Measurements from ENCODE around the gene UNC119. TPM values are rescaled to one million over a fixed set of nuclear protein-coding genes. Genes with fewer than 3 reads are reported as not detected.

Gene UNC119
- total RNA-seq, 1 experiment from 2014 or later, result 21.7 TPM

DNA sequence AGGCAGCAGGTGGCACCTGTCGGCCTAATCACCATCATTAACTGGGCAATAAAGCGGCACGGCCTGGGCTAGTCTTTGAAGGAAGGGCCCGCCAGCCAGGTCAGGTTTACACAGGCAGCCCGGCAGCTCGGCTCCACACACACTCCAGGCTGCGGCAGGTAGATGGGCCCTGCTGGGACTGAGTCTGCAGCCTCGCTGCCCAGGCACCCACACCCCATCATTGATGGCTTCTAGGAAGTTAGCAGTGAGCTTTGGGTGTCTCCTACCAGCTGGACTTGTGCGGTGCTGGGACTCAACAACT, 53.1 kb downstream of the UNC119 start:
- no peak for DNase-seq (ENCODE audit: low read depth)

DNA sequence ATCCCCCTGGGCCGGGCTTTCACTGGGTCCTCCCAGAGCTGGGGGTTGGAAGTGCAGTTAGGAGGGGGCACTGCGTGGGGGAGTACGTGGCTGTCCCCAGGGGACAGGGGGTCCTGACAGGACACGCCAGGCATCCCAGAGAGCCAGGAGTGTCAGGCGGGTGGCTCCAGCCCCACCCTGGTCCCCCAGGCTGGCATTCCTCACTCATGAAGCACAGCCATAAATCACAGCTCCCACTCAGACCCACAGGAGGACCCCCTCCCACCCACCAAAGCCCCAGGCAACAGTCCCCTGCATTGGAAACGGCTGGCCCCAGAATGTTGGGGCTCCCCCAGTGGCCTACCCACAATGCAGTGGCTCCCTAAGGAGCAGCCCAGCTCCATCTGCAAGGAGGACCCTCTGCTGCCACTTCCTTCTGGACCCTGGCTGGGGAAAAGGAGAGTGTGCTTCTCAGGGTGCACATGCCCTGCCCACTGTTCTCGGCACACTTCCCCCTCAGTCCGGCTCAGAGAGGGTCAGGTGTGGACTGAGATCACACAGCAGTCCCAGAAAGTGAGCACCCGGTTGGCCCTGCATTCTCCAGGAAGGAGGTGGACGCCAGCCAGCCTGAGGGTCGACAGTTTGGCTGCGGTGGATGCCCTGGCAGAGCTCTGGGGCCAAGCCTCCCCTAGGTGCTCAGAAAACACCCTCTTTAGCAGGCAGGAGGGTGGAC, 53.6 kb downstream of the UNC119 start:
- no peak for DNase-seq (ENCODE audit: low read depth)

DNA sequence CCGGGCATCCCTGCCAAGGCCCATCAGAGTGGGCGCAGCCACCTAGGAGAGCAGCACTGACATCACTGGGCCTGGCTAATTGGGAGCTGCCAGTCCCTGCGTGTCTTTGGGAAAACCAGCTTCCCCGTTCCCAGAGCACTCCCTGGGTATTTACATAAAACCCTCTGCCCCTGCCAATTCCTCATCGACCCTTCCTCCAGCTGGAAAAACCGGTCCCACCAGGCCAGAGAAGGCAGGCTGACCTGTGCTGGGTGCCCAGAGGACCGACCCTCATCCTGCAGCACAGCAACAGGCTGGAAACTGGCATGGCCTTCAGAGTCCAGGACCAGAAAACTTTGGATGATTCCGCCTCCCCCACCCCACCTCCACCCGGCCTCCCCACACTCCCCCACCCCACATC, 54.5 kb downstream of the UNC119 start:
- DNase-seq (ENCODE audit: low read depth), result no peak

Other genes starting within 250 kb of the UNC119 start
- 23.1 and 27.9 TPM in 2 replicates for gene TMEM97, start 233.4 kb downstream of the UNC119 start, total RNA-seq (2014; rRNA removed; shearing (Covaris generic))
- 47.7 and 51.9 TPM in 2 replicates for gene IFT20, start 217.2 kb downstream of the UNC119 start, total RNA-seq (2014; rRNA removed; shearing (Covaris generic))
- 25.7 and 30.5 TPM in 2 replicates for gene TNFAIP1, start 216.9 kb downstream of the UNC119 start, total RNA-seq (2014; rRNA removed; shearing (Covaris generic))
- gene POLDIP2, start 195.1 kb downstream of the UNC119 start, total RNA-seq (2014; rRNA removed; shearing (Covaris generic)), result 79.6 and 91.8 TPM in 2 replicates
- gene SEBOX, start 187.4 kb downstream of the UNC119 start, total RNA-seq (2014; rRNA removed; shearing (Covaris generic)), result not detected in 2 replicates
- gene VTN, start 182.3 kb downstream of the UNC119 start, total RNA-seq (2014; rRNA removed; shearing (Covaris generic)), result 0.10 and 0.60 TPM in 2 replicates
- gene SARM1, start 180.9 kb downstream of the UNC119 start, total RNA-seq (2014; rRNA removed; shearing (Covaris generic)), result 6.9 and 9.0 TPM in 2 replicates
- gene SLC46A1, start 146.4 kb downstream of the UNC119 start, total RNA-seq (2014; rRNA removed; shearing (Covaris generic)), result 1.4 and 2.1 TPM in 2 replicates
- not detected in 2 replicates for gene SLC13A2, start 79.0 kb downstream of the UNC119 start, total RNA-seq (2014; rRNA removed; shearing (Covaris generic))
- gene FOXN1, start 46.3 kb downstream of the UNC119 start, total RNA-seq (2014; rRNA removed; shearing (Covaris generic)), result not detected in 2 replicates
- 55.5 and 58.8 TPM in 2 replicates for gene PIGS, start 18.9 kb upstream of the UNC119 start, total RNA-seq (2014; rRNA removed; shearing (Covaris generic))
- 64.2 and 96.5 TPM in 2 replicates for gene ALDOC, start 24.3 kb upstream of the UNC119 start, total RNA-seq (2014; rRNA removed; shearing (Covaris generic))
- 84.1 and 90.9 TPM in 2 replicates for gene SPAG5, start 46.4 kb upstream of the UNC119 start, total RNA-seq (2014; rRNA removed; shearing (Covaris generic))
- 2.9 and 3.5 TPM in 2 replicates for gene RSKR, start 61.6 kb upstream of the UNC119 start, total RNA-seq (2014; rRNA removed; shearing (Covaris generic))
- 58.4 and 72.6 TPM in 2 replicates for gene BLTP2, start 92.5 kb upstream of the UNC119 start, total RNA-seq (2014; rRNA removed; shearing (Covaris generic))
- 71.9 and 76.1 TPM in 2 replicates for gene SDF2, start 109.3 kb upstream of the UNC119 start, total RNA-seq (2014; rRNA removed; shearing (Covaris generic))
- gene SUPT6H, start 109.6 kb upstream of the UNC119 start, total RNA-seq (2014; rRNA removed; shearing (Covaris generic)), result 15.1 and 16.5 TPM in 2 replicates
- gene PROCA1, start 159.3 kb upstream of the UNC119 start, total RNA-seq (2014; rRNA removed; shearing (Covaris generic)), result 1.1 and 1.3 TPM in 2 replicates
- 176 and 202 TPM in 2 replicates for gene RAB34, start 165.2 kb upstream of the UNC119 start, total RNA-seq (2014; rRNA removed; shearing (Covaris generic))
- gene RPL23A, start 167.4 kb upstream of the UNC119 start, total RNA-seq (2014; rRNA removed; shearing (Covaris generic)), result 632 and 764 TPM in 2 replicates
- gene TLCD1, start 173.6 kb upstream of the UNC119 start, total RNA-seq (2014; rRNA removed; shearing (Covaris generic)), result 3.2 and 8.7 TPM in 2 replicates
- 0.24 and 0.68 TPM in 2 replicates for gene NEK8, start 176.2 kb upstream of the UNC119 start, total RNA-seq (2014; rRNA removed; shearing (Covaris generic))
- gene TRAF4, start 191.4 kb upstream of the UNC119 start, total RNA-seq (2014; rRNA removed; shearing (Covaris generic)), result 21.2 and 25.5 TPM in 2 replicates

Data from RPMI7951 (cell line).